ENCODE data around the gene SPECC1.
A peak's percentile ranks its signal among the peaks of the same experiment; 100 is the strongest.
"Not testable (repeated sequence)": the region's sequence is repeated elsewhere in the genome, so short reads cannot be mapped to it uniquely, and the experiment has no call there.

Gene SPECC1

GRCh38 chr17:20095336-20096080 is 86.3 kb downstream of the SPECC1 start:
- no peak for DNase-seq

- DNase-seq: no peak
Observed at GRCh38 chr17:20096430-20096829, 87.3 kb downstream of the SPECC1 start.

GRCh38 chr17:20097330-20097729 is 88.2 kb downstream of the SPECC1 start:
- DNase-seq: no peak

DNA sequence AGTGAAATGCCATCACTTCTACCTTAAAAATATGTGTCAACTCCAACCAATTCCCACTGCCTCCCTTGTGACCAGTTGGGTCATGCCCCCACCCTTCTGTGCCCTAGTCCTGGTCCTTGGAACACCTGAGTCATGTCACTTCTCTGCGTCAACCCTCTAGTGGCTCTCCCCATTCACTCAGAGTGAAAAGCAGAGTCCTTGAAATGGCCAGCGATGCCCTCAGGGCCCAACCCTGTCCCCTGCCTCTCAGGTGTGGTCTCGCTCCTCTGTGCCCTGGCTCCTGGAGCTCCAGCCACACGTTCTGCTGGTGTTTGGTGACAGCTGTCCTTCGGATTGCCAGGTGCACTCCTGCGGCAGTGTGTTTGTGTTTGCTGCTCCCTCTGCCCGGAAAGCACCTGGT is 89.2 kb downstream of the SPECC1 start:
- DNase-seq: no peak

DNA sequence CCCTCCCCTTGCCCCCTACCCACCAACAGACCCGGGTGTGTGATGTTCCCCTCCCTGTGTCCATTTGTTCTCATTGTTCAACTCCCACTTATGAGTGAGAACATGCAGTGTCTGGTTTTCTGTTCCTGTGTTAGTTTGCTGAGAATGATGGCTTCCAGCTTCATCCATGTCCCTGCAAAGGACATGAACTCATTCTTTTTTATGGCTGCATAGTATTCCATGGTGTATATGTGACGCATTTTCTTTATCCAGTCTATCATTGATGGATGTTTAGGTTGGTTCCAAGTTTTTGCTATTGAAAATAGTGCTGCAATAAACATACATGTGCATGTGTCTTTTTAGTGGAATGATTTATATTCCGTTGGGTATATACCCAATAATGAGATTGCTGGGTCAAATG is 91.6 kb downstream of the SPECC1 start:
- DNase-seq: not testable (repeated sequence)

- DNase-seq: no peak
Observed at GRCh38 chr17:20103454-20104446, 94.6 kb downstream of the SPECC1 start.

- DNase-seq: no peak
Observed at GRCh38 chr17:20105539-20106280, 96.6 kb downstream of the SPECC1 start.

DNA sequence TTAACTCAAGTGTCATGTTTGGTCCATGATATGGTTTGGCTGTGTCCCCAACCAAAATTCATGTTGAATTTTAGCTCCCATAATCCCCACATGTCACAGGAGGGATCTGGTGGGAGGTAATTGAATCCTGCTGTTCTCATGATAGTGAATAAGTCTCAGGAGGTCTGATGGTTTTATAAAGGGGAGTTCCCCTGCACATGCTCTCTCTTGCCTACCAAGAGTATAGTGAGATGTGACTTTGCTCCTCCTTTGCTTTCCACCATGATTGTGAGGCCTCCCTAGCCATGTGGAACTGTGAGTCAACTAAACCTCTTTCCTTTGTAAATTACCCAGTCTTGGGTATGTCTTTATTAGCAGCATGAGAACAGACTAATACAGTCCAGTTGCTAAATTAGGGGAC is 97.3 kb downstream of the SPECC1 start:
- DNase-seq: not testable (repeated sequence)

DNA sequence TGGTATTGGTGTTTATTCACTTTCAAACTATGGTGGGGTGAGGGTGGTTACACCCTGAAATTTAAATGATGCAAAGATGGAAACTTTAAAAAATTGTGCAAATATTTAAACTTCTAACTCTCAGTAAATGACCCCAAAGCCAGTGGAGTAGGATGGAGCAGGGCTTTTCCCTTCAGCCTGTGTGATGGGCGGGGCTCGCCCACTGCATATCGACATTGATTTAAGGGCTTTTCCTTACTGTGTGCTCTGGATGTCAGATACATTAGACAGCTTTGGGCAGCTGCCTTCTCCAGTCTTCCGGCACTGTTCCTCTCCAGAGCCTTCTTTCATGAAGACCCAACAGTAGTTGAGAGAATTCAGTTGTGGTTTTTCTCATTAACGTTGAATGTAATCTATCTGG is 99.9 kb downstream of the SPECC1 start:
- DNase-seq: no peak

DNA sequence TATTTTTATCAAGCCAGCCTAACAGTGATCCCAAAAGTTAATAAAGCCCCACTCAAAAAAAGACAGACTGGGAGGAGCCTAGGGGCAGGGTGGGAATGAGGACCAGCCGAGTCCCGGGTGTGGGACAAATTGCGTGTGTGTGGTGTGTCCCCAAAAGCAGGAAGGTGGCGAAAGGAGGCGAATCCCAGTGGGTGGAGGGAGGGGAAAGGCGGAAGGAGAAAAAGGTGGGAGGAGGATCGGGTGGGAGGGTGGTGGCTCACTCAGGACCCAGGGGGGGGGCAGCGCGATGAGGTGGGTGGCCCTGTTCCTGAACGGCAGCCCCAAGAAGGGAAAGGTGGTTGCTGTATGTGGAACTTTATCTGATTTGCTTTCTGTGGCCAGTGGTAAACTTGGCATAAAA is 102.4 kb downstream of the SPECC1 start:
- DNase-seq: no peak

- no peak for DNase-seq
Observed at GRCh38 chr17:20114466-20114865, 105.3 kb downstream of the SPECC1 start.

GRCh38 chr17:20116683-20117309 is 107.6 kb downstream of the SPECC1 start:
- peak; percentile 67 for DNase-seq

DNA sequence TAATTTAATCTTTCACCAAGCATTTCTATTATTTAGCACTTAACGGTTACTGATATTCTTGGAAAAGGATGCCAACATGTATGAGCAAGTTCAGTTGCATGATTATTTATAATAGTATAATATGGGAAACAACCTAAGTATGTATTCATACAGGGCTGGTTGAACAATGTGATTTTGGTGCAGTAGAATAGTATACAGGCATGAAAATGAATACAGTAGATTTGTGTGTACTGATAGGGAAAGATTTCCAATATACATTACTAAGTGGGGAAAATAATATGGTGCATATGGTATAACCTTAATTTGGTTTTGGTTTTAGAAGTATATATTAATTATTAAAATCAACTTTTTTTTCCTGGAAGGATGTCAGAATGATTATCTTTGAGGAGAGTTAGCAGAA is 109.1 kb downstream of the SPECC1 start:
- DNase-seq: no peak

DNA sequence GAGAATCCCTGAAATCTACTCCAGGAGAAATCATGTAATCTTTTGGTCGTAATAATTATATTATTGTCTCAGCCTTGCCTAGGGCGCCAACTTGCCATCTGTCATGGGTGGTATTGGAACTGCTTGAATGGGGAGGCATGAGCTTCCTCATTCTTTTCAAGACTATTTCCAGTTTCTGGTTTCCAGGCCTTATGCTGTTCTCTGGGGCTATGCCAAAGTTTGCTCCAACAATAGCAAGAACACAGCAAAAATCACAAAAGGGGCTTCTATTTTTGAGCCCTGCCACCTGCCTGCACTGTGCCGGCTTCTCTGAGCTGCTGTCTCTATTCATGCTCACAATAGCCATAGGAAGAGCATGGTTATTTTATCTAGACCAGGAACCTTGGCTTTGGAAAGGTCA is 111.7 kb downstream of the SPECC1 start:
- DNase-seq: no peak

- peak; percentile 68 for DNase-seq
Observed at GRCh38 chr17:20121359-20122253, 112.4 kb downstream of the SPECC1 start.

GRCh38 chr17:20122254-20122879 is 113.2 kb downstream of the SPECC1 start:
- DNase-seq: no peak

- DNase-seq: no peak
Observed at GRCh38 chr17:20123209-20123608, 114.0 kb downstream of the SPECC1 start.

DNA sequence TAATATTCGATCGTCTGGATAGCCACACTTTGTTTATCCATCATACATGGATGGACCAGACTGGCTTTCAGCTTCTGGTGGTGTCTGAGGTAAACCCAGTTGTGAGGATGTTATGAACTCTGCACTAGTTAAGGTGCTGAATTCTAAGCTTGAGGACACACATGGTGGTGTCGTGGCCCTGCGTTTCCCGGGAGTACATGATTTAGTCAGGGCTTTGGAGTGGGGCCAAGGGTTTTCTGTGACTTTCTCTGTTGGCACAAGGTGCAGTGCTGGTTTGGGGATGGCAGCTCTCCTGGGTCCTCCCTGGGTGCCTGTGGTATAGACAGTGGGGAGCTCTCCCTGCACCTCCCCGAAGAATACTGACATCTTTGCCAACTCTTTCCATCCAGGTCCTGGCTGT is 116.6 kb downstream of the SPECC1 start:
- DNase-seq: no peak

DNA sequence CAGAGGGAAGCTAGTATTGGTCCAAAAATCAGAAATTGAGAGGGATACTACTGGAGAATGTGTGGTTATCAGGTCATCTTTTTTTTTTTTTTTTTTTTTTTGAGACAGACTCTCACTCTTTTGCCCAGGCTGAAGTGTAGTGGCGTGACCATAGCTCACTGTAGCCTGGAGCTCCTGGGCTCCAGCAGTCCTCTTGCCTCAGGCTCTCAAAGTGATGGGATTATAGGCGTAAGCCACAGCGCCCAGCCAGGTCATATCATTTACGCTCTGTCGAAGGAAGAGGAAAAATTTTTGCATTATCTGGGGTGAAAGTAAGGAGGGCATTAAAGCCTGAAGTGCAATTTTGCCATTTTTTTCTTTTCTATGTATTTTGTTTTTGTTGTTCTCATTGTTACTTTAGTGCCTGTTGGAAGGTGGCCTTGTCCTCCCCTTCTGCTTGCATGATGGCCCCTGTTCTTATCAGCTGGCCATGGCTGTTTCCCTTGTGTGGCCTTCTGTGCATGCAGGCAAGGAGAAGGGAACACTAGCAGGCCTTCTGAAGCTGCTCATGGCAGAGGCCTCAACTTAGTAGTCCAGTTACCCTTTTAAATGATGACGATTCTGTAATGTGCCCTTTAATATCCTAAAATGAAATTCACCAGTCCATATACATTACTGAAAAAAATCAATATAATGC is 118.3 kb downstream of the SPECC1 start:
- no peak for DNase-seq

DNA sequence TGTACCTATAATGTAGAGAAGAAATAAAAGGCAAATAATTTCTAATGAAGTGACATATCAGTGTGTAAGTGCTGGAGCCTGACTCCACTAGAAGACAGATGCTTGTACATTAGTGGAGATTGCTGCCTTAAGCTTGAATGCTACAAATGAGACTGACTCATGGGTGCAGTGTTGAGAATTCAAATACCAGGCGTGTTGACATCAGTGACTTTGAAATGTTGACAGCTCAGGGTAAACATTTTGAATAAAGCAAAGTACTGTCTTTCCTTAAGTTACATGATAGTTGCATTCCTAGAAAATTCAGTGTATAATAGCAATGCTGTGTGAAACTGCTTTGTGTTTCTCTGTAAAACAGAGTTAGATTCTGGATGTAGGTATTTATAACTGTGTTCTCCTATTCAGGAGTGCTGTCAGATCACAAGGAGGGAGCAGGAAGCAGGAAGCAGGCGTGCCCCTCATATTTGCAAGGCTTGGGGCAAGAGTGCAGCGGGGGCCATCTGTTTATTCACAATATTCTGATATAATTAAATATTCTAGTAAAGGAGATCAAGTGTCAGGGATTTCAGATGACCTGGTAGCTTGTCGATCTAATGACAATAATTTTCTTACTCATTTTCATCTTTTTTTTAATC is 119.0 kb downstream of the SPECC1 start:
- DNase-seq: no peak

Data from OCI-M1 (cell line).